H1 (cell line): ENCODE data around the gene FOXN3. TPM values are rescaled to one million over a fixed set of nuclear protein-coding genes. Genes with fewer than 3 reads are reported as not detected.

Source experiments
- ASH2L ChIP-seq: fragments of 200-600, 300-600 bp; sonication (generic); IDR thresholded peaks from one replicate; pipeline ENCODE4 v1.7.1; 2017; ENCODE audit warnings: low read length
- HDAC2 ChIP-seq, 2 experiments: fragments of 300-600 bp in 1 of 2; sonication (generic) in 1 of 2; IDR thresholded peaks; 2 replicates each; pipeline ENCODE4 v1.6.1; 2011 to 2012; ENCODE audit warnings: low read depth in 2 of 2, low read length in 2 of 2, mild to moderate bottlenecking in 2 of 2, moderate library complexity in 2 of 2, borderline replicate concordance in 1 of 2, inconsistent platforms in 1 of 2
- POLR2A ChIP-seq, 2 experiments: IDR thresholded peaks; 1 replicate in 1 of 2; 2 replicates in 1 of 2; pipeline ENCODE4 v1.6.1; 2011; ENCODE audit warnings: low read depth in 2 of 2, low read length in 2 of 2, mild to moderate bottlenecking in 2 of 2; ENCODE audit errors: control extremely low read depth in 1 of 2
- SIRT6 ChIP-seq: IDR thresholded peaks from one replicate; pipeline ENCODE4 v1.7.1; 2012; ENCODE audit warnings: low read length, inconsistent platforms
- polyA plus RNA-seq, 7 experiments: library from polyadenylated mRNA; depleted of rRNA in 3 of 7; stranded (reverse) in 5 of 7; unstranded in 2 of 7; fragments of >200 nt in 5 of 7; fragments of 200-250 nt in 2 of 7; gene quantifications; 1 replicate in 5 of 7; 2 replicates in 1 of 7; 4 replicates in 1 of 7; pipeline versions ENCODE4 v1.2.1 to v1.2.3, GENCODE V29; 2011 to 2013; ENCODE audit warnings: missing spikeins in 2 of 7, mixed read lengths in 2 of 7
- total RNA-seq: library from RNA; stranded (reverse); fragmentation: NEBNext Ultra II Directional; extraction: Animal tissue kit (Norgen Biotek cat#: 25700); gene quantifications from 2 replicates; pipeline ENCODE4 v1.2.1, GENCODE V29; 2021
- TF ChIP-seq, protein P1 (sequence below): fragments of 300-600 bp; sonication (generic); IDR thresholded peaks from 2 replicates; pipeline ENCODE4 v1.7.1; 2012; ENCODE audit warnings: low read length, moderate library complexity, mild to moderate bottlenecking, inconsistent platforms; ENCODE audit not compliant: insufficient replicate concordance

Gene FOXN3
- total and polyA plus RNA-seq, 2 of the 8 experiments (the other 6 are each of a cell fraction or from before 2014, with no cell fraction given) = 52.6 to 178 TPM

DNA sequence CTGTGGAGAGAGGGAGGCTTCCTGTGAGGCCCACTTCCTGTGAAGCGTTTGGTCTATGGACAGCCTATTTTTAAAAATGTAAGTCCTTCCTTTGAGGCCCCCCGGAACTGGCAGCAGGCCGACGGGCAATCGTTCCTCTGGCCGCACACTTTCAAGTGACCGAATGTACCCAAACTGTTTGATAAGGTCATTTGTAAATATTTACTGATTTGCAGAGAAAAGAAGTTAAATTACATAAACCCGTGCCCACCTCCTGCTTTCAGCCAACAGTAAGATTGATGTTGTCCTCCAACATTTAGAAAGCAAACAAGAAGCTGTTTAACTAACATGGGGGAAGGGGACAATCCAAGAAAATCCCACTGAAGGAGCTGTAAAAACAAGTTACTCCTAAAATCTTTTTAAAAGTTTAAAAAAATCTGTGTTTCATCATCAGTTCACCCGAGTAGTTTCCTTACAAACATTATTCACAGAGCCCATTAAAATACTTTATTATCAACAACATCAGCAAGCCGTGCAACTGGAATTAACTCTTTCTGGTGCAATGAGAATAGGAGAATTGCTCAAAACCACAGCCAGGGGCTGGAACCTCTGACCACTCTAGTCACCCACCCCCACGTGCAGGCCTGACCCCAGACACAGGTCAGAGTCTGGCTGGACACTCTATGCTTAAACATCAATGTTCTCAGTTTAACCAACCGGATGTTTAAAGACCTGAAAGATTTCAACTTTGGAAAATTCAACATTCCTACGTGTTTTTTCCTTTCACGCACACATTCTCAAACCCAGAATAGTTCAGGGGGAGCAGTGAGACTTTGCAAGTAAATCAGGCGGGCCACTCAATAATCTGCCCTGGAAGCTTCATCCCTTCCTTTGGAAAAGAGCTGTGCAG, 65.3 kb downstream of the FOXN3 start (continued):
- TF ChIP-seq, protein P1, sequence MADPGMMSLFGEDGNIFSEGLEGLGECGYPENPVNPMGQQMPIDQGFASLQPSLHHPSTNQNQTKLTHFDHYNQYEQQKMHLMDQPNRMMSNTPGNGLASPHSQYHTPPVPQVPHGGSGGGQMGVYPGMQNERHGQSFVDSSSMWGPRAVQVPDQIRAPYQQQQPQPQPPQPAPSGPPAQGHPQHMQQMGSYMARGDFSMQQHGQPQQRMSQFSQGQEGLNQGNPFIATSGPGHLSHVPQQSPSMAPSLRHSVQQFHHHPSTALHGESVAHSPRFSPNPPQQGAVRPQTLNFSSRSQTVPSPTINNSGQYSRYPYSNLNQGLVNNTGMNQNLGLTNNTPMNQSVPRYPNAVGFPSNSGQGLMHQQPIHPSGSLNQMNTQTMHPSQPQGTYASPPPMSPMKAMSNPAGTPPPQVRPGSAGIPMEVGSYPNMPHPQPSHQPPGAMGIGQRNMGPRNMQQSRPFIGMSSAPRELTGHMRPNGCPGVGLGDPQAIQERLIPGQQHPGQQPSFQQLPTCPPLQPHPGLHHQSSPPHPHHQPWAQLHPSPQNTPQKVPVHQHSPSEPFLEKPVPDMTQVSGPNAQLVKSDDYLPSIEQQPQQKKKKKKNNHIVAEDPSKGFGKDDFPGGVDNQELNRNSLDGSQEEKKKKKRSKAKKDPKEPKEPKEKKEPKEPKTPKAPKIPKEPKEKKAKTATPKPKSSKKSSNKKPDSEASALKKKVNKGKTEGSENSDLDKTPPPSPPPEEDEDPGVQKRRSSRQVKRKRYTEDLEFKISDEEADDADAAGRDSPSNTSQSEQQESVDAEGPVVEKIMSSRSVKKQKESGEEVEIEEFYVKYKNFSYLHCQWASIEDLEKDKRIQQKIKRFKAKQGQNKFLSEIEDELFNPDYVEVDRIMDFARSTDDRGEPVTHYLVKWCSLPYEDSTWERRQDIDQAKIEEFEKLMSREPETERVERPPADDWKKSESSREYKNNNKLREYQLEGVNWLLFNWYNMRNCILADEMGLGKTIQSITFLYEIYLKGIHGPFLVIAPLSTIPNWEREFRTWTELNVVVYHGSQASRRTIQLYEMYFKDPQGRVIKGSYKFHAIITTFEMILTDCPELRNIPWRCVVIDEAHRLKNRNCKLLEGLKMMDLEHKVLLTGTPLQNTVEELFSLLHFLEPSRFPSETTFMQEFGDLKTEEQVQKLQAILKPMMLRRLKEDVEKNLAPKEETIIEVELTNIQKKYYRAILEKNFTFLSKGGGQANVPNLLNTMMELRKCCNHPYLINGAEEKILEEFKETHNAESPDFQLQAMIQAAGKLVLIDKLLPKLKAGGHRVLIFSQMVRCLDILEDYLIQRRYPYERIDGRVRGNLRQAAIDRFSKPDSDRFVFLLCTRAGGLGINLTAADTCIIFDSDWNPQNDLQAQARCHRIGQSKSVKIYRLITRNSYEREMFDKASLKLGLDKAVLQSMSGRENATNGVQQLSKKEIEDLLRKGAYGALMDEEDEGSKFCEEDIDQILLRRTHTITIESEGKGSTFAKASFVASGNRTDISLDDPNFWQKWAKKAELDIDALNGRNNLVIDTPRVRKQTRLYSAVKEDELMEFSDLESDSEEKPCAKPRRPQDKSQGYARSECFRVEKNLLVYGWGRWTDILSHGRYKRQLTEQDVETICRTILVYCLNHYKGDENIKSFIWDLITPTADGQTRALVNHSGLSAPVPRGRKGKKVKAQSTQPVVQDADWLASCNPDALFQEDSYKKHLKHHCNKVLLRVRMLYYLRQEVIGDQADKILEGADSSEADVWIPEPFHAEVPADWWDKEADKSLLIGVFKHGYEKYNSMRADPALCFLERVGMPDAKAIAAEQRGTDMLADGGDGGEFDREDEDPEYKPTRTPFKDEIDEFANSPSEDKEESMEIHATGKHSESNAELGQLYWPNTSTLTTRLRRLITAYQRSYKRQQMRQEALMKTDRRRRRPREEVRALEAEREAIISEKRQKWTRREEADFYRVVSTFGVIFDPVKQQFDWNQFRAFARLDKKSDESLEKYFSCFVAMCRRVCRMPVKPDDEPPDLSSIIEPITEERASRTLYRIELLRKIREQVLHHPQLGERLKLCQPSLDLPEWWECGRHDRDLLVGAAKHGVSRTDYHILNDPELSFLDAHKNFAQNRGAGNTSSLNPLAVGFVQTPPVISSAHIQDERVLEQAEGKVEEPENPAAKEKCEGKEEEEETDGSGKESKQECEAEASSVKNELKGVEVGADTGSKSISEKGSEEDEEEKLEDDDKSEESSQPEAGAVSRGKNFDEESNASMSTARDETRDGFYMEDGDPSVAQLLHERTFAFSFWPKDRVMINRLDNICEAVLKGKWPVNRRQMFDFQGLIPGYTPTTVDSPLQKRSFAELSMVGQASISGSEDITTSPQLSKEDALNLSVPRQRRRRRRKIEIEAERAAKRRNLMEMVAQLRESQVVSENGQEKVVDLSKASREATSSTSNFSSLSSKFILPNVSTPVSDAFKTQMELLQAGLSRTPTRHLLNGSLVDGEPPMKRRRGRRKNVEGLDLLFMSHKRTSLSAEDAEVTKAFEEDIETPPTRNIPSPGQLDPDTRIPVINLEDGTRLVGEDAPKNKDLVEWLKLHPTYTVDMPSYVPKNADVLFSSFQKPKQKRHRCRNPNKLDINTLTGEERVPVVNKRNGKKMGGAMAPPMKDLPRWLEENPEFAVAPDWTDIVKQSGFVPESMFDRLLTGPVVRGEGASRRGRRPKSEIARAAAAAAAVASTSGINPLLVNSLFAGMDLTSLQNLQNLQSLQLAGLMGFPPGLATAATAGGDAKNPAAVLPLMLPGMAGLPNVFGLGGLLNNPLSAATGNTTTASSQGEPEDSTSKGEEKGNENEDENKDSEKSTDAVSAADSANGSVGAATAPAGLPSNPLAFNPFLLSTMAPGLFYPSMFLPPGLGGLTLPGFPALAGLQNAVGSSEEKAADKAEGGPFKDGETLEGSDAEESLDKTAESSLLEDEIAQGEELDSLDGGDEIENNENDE = peak; percentile 6
- TF ChIP-seq ASH2L (peak; percentile 42), SIRT6 (no peak), HDAC2 (IDR thresholded peaks at IDR 0.05; ENCODE audit: borderline replicate concordance in 1 of 2, low read depth in 2 of 2, low read length in 2 of 2) (no peak), POLR2A (IDR thresholded peaks at IDR 0.05; ENCODE audit: control extremely low read depth in 1 of 2, low read depth in 2 of 2, low read length in 2 of 2) (no peak)
